Fibroblast of lung (primary cell): ENCODE data around the gene LAMA4. TPM values are rescaled to one million over a fixed set of nuclear protein-coding genes. Genes with fewer than 3 reads are reported as not detected.
A peak's percentile ranks its signal among the peaks of the same experiment; 100 is the strongest.

ENCODE experiments used
- DNase-seq, 2 donors: peaks; one replicate each; pipeline versions ENCODE4 v3.0.0 to v3.0.0-alpha.2; 2010; ENCODE audit warnings: low read depth in 2 of 2
- H2AFZ ChIP-seq: 2 replicates; pipeline ENCODE4 v1.5.1; 2012; ENCODE audit warnings: low read length, control low read depth, inconsistent platforms
- H3K27ac ChIP-seq: 2 replicates; pipeline ENCODE4 v1.5.1; 2011; ENCODE audit warnings: low read length, control low read depth; ENCODE audit not compliant: insufficient read depth
- H3K27me3 ChIP-seq: 2 replicates; pipeline ENCODE4 v1.5.1; 2011; ENCODE audit warnings: mild to moderate bottlenecking, low read length; ENCODE audit not compliant: control insufficient read depth, insufficient read depth
- H3K36me3 ChIP-seq: 2 replicates; pipeline ENCODE4 v1.5.1; 2011; ENCODE audit warnings: low read length; ENCODE audit not compliant: control insufficient read depth, insufficient read depth
- H3K4me1 ChIP-seq: 2 replicates; pipeline ENCODE4 v1.5.1; 2011; ENCODE audit warnings: low read length; ENCODE audit not compliant: control insufficient read depth, insufficient read depth; ENCODE audit errors: extremely low read depth
- H3K4me2 ChIP-seq: 2 replicates; pipeline ENCODE4 v1.5.1; 2011; ENCODE audit warnings: low read length, control low read depth; ENCODE audit not compliant: insufficient read depth; ENCODE audit errors: extremely low read depth
- H3K4me3 ChIP-seq, 4 experiments: fragments of 200-600 bp in 1 of 4; sonication (generic) in 1 of 4; replicated peaks in 1 of 4; 2 replicates each; pipeline ENCODE4 v1.5.1; 2011 to 2016; ENCODE audit warnings: low read length in 4 of 4, low read depth in 3 of 4, mild to moderate bottlenecking in 3 of 4, control low read depth in 2 of 4, inconsistent platforms in 1 of 4, mixed read lengths in 1 of 4; ENCODE audit not compliant: insufficient read depth in 1 of 4; ENCODE audit errors: control extremely low read depth in 1 of 4
- H3K79me2 ChIP-seq: 2 replicates; pipeline ENCODE4 v1.5.1; 2012; ENCODE audit warnings: mild to moderate bottlenecking, low read length, inconsistent platforms; ENCODE audit not compliant: control insufficient read depth, insufficient read depth
- H3K9ac ChIP-seq: 2 replicates; pipeline ENCODE4 v1.5.1; 2011; ENCODE audit warnings: mild to moderate bottlenecking, low read length, control low read depth; ENCODE audit not compliant: insufficient read depth
- H3K9me3 ChIP-seq: 2 replicates; pipeline ENCODE4 v1.5.1; 2012; ENCODE audit warnings: low read depth, low read length; ENCODE audit not compliant: control insufficient read depth, insufficient read depth
- H4K20me1 ChIP-seq: 2 replicates; pipeline ENCODE4 v1.5.1; 2011; ENCODE audit warnings: low read length; ENCODE audit not compliant: control insufficient read depth, insufficient read depth; ENCODE audit errors: extremely low read depth
- EZH2 ChIP-seq: IDR thresholded peaks from 2 replicates; pipeline ENCODE4 v1.5.1; 2012; ENCODE audit warnings: low read length, control low read depth, mild to moderate bottlenecking; ENCODE audit errors: missing control alignments
- polyA plus RNA-seq, 2 donors: library from polyadenylated mRNA; depleted of rRNA in 1 of 2; stranded (reverse) in 1 of 2; unstranded in 1 of 2; fragments of >200 nt; gene quantifications; 2 replicates each; pipeline ENCODE4 v1.2.1, GENCODE V29; 2011 to 2012; ENCODE audit warnings: missing spikeins in 1 of 2
- total RNA-seq: library from RNA; depleted of rRNA; stranded (reverse); fragments of >200 nt; gene quantifications from 2 replicates; pipeline ENCODE4 v1.2.1, GENCODE V29; 2014
- TF ChIP-seq, protein P1 (sequence below), 2 donors: IDR thresholded peaks in 1 of 2; conservative IDR thresholded peaks in 1 of 2; 1 replicate in 1 of 2; 2 replicates in 1 of 2; pipeline ENCODE4 v1.5.1; 2011 to 2012; ENCODE audit warnings: low read length in 2 of 2, control low read depth in 1 of 2, inconsistent platforms in 1 of 2, low read depth in 1 of 2, mild to moderate bottlenecking in 1 of 2

Gene LAMA4
- total and polyA plus RNA-seq, 2 donors (not counting 1 experiment from before 2014, with no cell fraction given), result 636 to 662 TPM

DNA sequence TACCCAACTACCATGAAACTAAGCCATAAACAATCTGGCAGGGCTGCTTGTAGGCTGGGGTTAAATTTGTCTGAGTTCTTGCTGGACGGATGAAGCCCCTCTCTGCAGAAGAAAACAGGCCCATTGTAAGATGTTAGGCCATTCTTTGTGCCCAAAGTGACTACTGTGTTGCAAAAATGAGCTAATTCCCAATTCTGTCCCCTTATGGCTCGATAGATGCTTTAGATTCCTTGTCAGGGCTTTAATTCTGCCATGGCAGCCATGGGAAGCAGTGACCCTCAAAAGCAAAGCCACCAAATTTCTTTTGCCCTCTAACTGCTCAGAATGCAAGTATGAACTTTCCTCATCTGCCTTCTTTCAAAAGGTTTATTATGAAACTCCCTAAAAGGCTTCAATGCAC is 45.2 kb downstream of the LAMA4 start:
- TF ChIP-seq, protein P1, sequence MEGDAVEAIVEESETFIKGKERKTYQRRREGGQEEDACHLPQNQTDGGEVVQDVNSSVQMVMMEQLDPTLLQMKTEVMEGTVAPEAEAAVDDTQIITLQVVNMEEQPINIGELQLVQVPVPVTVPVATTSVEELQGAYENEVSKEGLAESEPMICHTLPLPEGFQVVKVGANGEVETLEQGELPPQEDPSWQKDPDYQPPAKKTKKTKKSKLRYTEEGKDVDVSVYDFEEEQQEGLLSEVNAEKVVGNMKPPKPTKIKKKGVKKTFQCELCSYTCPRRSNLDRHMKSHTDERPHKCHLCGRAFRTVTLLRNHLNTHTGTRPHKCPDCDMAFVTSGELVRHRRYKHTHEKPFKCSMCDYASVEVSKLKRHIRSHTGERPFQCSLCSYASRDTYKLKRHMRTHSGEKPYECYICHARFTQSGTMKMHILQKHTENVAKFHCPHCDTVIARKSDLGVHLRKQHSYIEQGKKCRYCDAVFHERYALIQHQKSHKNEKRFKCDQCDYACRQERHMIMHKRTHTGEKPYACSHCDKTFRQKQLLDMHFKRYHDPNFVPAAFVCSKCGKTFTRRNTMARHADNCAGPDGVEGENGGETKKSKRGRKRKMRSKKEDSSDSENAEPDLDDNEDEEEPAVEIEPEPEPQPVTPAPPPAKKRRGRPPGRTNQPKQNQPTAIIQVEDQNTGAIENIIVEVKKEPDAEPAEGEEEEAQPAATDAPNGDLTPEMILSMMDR (conservative IDR thresholded peaks at IDR 0.05 in 1 of 2, IDR thresholded peaks at IDR 0.05 in 1 of 2; ENCODE audit: low read depth in 1 of 2, low read length in 2 of 2), result no peak
- no peak for TF ChIP-seq EZH2
- H3K27ac ChIP-seq, result no peak overlapping the region
- no peaks in the 10 kb centered on the region for H4K20me1 ChIP-seq
- no peak overlapping the region for H3K4me2 ChIP-seq
- H3K79me2 ChIP-seq, result peaks cover 2% of the 10 kb centered on the region
- no peak for DNase-seq
- H3K9me3 ChIP-seq, result no peaks in the 10 kb centered on the region
- H3K4me3 ChIP-seq, result no peak overlapping the region
- H3K9ac ChIP-seq, result no peak overlapping the region
- H3K36me3 ChIP-seq, result peaks cover 17% of the 10 kb centered on the region
- H2AFZ ChIP-seq, result no peak overlapping the region
- peaks cover 24% of the 10 kb centered on the region for H3K4me1 ChIP-seq
- H3K27me3 ChIP-seq, result no peaks in the 10 kb centered on the region

DNA sequence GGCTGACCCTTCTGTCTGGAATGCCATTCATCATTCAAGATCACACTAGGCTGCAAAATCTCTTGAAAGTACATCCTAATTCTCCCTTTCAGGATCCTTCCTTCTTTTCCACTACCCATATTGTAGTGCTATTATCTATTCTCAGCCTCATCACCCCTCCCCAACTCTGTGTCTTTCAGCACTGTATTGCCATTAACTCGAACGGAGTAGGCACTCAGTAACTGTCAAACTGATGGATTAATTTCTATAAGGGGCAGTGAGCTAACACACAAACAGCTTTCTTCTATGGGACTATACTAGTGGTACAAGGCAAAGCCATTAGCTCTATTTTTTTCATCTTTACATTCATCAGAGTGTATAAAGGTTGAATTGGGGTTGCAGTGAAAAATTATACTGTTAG is 46.6 kb downstream of the LAMA4 start:
- H2AFZ ChIP-seq, result no peak overlapping the region
- no peaks in the 10 kb centered on the region for H4K20me1 ChIP-seq
- TF ChIP-seq EZH2, result no peak
- TF ChIP-seq, protein P1 (conservative IDR thresholded peaks at IDR 0.05 in 1 of 2, IDR thresholded peaks at IDR 0.05 in 1 of 2; ENCODE audit: low read depth in 1 of 2, low read length in 2 of 2), result no peak
- DNase-seq, result no peak
- H3K4me3 ChIP-seq, result no peak overlapping the region
- no peak overlapping the region for H3K4me2 ChIP-seq
- no peak overlapping the region for H3K27ac ChIP-seq
- H3K9ac ChIP-seq, result no peak overlapping the region
- H3K36me3 ChIP-seq, result peaks cover 15% of the 10 kb centered on the region
- H3K9me3 ChIP-seq, result no peaks in the 10 kb centered on the region
- H3K79me2 ChIP-seq, result no peaks in the 10 kb centered on the region
- peaks cover 33% of the 10 kb centered on the region for H3K4me1 ChIP-seq
- no peaks in the 10 kb centered on the region for H3K27me3 ChIP-seq

DNA sequence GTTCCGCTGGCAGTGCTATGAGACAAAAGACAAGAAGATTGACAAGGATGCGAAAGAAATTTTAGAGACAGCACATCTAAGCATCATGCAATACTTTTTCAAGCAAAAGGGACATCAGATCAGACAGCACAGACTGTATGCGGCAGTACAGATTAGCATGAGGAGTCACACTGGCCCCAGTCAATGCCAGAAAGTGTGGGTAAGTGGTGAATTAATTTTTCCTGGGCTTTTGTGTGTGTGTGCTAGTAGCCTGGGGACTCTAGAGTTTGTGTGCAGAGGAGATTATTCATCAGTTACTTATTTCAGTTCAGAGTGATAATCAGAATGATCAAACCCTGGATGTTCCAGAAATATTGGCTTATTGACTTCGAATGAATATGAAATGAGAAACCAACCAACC is 47.2 kb downstream of the LAMA4 start:
- H3K79me2 ChIP-seq, result no peaks in the 10 kb centered on the region
- peak in 1 of 2 donors; percentile 62 for DNase-seq
- H3K4me1 ChIP-seq, result peaks cover 35% of the 10 kb centered on the region
- H3K36me3 ChIP-seq, result peaks cover 15% of the 10 kb centered on the region
- H3K27me3 ChIP-seq, result no peaks in the 10 kb centered on the region
- no peaks in the 10 kb centered on the region for H3K9me3 ChIP-seq
- no peaks in the 10 kb centered on the region for H4K20me1 ChIP-seq
- H3K9ac ChIP-seq, result no peak overlapping the region
- no peak overlapping the region for H3K27ac ChIP-seq
- H2AFZ ChIP-seq, result no peak overlapping the region
- H3K4me3 ChIP-seq, result no peak overlapping the region
- TF ChIP-seq, protein P1 (conservative IDR thresholded peaks at IDR 0.05 in 1 of 2, IDR thresholded peaks at IDR 0.05 in 1 of 2; ENCODE audit: low read depth in 1 of 2, low read length in 2 of 2), result no peak
- no peak for TF ChIP-seq EZH2
- H3K4me2 ChIP-seq, result no peak overlapping the region
